ENCODE data around the gene BMP4. TPM values are rescaled to one million over a fixed set of nuclear protein-coding genes. Genes with fewer than 3 reads are reported as not detected.
A peak's percentile ranks its signal among the peaks of the same experiment; 100 is the strongest.

Gene BMP4
- total and polyA plus RNA-seq, 2 of the 13 experiments (the other 11 are each of a cell fraction or from before 2014, with no cell fraction given) = 56.4 to 169 TPM

DNA sequence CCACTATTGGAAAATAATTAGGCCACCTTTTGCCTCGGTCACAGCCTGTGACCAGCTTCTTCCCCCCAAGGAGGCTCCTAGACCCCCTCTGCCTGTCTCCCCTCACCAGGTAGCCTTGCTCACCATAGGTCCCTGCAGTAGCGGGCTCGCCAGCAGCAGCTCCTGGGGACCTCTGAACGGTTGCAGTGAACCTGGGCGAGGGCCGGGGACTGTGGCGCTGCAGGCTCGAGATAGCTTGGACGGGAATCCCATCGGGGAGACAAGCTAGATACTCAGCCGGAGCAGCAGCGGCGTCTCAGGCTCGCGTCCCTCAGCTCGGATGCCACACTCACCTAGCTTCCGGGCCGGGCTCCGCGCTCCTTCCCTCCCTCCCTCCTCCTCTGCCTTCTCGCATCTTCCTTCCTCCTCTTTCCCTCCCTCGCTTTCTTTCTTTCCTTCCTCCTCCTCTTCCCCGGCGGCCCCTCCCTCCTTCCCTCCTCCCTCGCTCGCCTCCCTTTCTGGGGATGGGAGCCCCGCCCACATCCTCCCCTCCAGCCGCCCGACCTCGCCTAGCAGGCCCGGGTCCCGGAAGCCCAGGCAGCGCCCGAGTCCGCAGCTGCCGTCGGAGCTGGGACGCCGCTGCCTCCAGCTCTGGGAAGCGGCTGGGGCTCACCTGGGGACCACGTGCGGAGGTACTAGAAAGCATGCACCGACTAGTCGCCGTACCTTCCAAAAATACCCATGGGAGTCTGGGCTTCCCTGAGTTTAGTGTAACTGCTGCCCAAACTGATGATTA is at the start of gene BMP4 (continued):
- TF ChIP-seq, protein P1, sequence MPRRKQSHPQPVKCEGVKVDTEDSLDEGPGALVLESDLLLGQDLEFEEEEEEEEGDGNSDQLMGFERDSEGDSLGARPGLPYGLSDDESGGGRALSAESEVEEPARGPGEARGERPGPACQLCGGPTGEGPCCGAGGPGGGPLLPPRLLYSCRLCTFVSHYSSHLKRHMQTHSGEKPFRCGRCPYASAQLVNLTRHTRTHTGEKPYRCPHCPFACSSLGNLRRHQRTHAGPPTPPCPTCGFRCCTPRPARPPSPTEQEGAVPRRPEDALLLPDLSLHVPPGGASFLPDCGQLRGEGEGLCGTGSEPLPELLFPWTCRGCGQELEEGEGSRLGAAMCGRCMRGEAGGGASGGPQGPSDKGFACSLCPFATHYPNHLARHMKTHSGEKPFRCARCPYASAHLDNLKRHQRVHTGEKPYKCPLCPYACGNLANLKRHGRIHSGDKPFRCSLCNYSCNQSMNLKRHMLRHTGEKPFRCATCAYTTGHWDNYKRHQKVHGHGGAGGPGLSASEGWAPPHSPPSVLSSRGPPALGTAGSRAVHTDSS (CRISPR knock-in tag; conservative IDR thresholded peaks at IDR 0.05) = no peak
- TF ChIP-seq, protein P2, sequence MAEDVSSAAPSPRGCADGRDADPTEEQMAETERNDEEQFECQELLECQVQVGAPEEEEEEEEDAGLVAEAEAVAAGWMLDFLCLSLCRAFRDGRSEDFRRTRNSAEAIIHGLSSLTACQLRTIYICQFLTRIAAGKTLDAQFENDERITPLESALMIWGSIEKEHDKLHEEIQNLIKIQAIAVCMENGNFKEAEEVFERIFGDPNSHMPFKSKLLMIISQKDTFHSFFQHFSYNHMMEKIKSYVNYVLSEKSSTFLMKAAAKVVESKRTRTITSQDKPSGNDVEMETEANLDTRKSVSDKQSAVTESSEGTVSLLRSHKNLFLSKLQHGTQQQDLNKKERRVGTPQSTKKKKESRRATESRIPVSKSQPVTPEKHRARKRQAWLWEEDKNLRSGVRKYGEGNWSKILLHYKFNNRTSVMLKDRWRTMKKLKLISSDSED (CRISPR knock-in tag; IDR thresholded peaks at IDR 0.05) = no peak
- TF ChIP-seq ZNF883 (CRISPR knock-in tag; IDR thresholded peaks at IDR 0.05; ENCODE audit: not compliant biosample characterization) = peak; percentile 56
- TF ChIP-seq, protein P3, sequence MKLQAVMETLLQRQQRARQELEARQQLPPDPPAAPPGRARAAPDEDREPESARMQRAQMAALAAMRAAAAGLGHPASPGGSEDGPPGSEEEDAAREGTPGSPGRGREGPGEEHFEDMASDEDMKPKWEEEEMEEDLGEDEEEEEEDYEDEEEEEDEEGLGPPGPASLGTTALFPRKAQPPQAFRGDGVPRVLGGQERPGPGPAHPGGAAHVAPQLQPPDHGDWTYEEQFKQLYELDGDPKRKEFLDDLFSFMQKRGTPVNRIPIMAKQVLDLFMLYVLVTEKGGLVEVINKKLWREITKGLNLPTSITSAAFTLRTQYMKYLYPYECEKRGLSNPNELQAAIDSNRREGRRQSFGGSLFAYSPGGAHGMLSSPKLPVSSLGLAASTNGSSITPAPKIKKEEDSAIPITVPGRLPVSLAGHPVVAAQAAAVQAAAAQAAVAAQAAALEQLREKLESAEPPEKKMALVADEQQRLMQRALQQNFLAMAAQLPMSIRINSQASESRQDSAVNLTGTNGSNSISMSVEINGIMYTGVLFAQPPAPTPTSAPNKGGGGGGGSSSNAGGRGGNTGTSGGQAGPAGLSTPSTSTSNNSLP (IDR thresholded peaks at IDR 0.05; ENCODE audit: low read depth, low read length) = no peak
- TF ChIP-seq, protein P4, sequence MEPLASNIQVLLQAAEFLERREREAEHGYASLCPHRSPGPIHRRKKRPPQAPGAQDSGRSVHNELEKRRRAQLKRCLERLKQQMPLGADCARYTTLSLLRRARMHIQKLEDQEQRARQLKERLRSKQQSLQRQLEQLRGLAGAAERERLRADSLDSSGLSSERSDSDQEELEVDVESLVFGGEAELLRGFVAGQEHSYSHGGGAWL (CRISPR knock-in tag; IDR thresholded peaks at IDR 0.05) = peak; percentile 94
- peak; percentile 52; the same call in 1 of the 2 replicates for TF ChIP-seq ZFYVE20 (CRISPR knock-in tag; IDR thresholded peaks at IDR 0.05; ENCODE audit: borderline replicate concordance, low read depth)
- TF ChIP-seq ZSCAN12 (CRISPR knock-in tag; IDR thresholded peaks at IDR 0.05) = peak; percentile 87; the same call in 1 of the 2 replicates
- TF ChIP-seq ZNF850 (CRISPR knock-in tag; conservative IDR thresholded peaks at IDR 0.05) = no peak
- TF ChIP-seq NPAS2 (CRISPR knock-in tag; IDR thresholded peaks at IDR 0.05; ENCODE audit: borderline replicate concordance) = no peak
- TF ChIP-seq, protein P5, sequence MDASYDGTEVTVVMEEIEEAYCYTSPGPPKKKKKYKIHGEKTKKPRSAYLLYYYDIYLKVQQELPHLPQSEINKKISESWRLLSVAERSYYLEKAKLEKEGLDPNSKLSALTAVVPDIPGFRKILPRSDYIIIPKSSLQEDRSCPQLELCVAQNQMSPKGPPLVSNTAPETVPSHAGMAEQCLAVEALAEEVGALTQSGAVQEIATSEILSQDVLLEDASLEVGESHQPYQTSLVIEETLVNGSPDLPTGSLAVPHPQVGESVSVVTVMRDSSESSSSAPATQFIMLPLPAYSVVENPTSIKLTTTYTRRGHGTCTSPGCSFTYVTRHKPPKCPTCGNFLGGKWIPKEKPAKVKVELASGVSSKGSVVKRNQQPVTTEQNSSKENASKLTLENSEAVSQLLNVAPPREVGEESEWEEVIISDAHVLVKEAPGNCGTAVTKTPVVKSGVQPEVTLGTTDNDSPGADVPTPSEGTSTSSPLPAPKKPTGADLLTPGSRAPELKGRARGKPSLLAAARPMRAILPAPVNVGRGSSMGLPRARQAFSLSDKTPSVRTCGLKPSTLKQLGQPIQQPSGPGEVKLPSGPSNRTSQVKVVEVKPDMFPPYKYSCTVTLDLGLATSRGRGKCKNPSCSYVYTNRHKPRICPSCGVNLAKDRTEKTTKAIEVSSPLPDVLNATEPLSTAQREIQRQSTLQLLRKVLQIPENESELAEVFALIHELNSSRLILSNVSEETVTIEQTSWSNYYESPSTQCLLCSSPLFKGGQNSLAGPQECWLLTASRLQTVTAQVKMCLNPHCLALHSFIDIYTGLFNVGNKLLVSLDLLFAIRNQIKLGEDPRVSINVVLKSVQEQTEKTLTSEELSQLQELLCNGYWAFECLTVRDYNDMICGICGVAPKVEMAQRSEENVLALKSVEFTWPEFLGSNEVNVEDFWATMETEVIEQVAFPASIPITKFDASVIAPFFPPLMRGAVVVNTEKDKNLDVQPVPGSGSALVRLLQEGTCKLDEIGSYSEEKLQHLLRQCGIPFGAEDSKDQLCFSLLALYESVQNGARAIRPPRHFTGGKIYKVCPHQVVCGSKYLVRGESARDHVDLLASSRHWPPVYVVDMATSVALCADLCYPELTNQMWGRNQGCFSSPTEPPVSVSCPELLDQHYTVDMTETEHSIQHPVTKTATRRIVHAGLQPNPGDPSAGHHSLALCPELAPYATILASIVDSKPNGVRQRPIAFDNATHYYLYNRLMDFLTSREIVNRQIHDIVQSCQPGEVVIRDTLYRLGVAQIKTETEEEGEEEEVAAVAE (CRISPR knock-in tag; IDR thresholded peaks at IDR 0.05; ENCODE audit: borderline replicate concordance) = 0 out of 2 replicates have a peak, but pooled peaks have one; percentile 23
- no peak for TF ChIP-seq PRPF4 (IDR thresholded peaks at IDR 0.05; ENCODE audit: low read depth, low read length, poor library complexity, severe bottlenecking)
- TF ChIP-seq, protein P6, sequence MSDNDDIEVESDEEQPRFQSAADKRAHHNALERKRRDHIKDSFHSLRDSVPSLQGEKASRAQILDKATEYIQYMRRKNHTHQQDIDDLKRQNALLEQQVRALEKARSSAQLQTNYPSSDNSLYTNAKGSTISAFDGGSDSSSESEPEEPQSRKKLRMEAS (IDR thresholded peaks at IDR 0.05) = peak; percentile 96
- TF ChIP-seq, protein P7, sequence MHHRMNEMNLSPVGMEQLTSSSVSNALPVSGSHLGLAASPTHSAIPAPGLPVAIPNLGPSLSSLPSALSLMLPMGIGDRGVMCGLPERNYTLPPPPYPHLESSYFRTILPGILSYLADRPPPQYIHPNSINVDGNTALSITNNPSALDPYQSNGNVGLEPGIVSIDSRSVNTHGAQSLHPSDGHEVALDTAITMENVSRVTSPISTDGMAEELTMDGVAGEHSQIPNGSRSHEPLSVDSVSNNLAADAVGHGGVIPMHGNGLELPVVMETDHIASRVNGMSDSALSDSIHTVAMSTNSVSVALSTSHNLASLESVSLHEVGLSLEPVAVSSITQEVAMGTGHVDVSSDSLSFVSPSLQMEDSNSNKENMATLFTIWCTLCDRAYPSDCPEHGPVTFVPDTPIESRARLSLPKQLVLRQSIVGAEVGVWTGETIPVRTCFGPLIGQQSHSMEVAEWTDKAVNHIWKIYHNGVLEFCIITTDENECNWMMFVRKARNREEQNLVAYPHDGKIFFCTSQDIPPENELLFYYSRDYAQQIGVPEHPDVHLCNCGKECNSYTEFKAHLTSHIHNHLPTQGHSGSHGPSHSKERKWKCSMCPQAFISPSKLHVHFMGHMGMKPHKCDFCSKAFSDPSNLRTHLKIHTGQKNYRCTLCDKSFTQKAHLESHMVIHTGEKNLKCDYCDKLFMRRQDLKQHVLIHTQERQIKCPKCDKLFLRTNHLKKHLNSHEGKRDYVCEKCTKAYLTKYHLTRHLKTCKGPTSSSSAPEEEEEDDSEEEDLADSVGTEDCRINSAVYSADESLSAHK (CRISPR knock-in tag; IDR thresholded peaks at IDR 0.05; ENCODE audit: borderline replicate concordance) = no peak
- TF ChIP-seq PCBP1 (IDR thresholded peaks at IDR 0.05; ENCODE audit: borderline replicate concordance, low read depth, low read length) = 0 out of 2 replicates have a peak, but pooled peaks have one; percentile 64
- TF ChIP-seq SMYD3 (CRISPR knock-in tag; IDR thresholded peaks at IDR 0.05) = peak; percentile 91

Data from HepG2 (cell line).